AG08395 (cell line): ENCODE results near the gene OR1F1.
"Not testable (repeated sequence)": the region's sequence is repeated elsewhere in the genome, so short reads cannot be mapped to it uniquely, and the experiment has no call there.

Experiments used
- DNase-seq: peaks from one replicate; pipeline ENCODE4 v3.0.0; 2012; ENCODE audit warnings: mixed read lengths, low spot score

OR1F1 gene

GRCh38 chr16:3187798-3188674, at the start of gene OR1F1:
TSS of gene OR1F1 (plus strand) at chr16:3188204.
- peak; percentile 52 for DNase-seq

DNA sequence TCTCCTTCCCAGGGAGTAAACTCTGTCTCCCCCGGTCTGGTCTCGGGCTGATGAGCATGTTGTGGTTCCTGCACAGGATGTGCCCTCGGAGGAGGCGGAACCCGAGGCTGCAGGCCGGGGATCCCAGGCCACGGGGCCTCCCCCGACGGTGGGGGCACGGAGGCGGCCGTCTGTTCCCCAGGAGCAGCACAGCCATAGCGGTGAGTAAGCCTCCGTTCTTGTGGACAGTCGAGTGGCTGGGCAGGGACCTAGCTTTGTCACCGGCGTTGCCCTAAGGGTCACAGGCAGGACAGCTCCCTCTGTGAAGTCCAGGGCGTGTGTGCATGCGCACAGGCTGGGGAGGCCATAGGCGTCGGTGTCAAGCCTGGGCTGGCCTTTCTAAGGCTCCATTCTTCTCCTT, 49.7 kb upstream of the OR1F1 start:
- no peak for DNase-seq

DNA sequence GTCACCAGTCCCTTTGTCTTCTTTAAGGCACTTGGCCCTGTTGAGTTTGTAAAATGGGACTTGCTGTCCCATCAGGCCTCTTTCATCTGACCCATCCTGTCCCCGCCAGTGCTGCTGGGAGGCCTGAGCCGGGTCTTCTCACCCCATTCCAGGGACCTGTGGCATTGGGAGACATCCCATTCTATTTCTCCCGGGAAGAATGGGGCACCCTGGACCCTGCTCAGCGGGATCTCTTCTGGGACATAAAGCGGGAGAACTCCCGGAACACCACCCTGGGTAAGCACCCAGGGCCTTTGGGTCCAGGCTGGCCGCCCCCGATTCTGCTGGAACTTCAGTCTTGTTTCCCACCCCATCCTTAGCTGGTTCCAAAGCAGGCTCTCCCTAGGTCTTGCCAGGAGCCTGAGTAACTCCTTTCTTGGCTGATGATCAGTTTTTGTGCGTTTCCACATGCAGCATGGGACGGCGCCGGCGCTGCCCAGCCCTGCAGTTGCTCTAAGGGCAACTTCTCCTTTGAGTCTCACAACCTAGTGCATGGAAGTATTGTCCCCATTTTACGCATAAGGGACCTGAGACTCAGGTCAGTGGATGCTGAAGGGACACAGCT, 49.1 kb upstream of the OR1F1 start:
- no peak for DNase-seq

- DNase-seq: not testable (repeated sequence)
Measured at GRCh38 chr16:3139561-3139960, 48.4 kb upstream of the OR1F1 start.

- no peak for DNase-seq
Measured at GRCh38 chr16:3140603-3141427, 47.2 kb upstream of the OR1F1 start.

- DNase-seq: no peak
Measured at GRCh38 chr16:3141781-3142311, 46.2 kb upstream of the OR1F1 start.

- DNase-seq: no peak
Measured at GRCh38 chr16:3142327-3142726, 45.7 kb upstream of the OR1F1 start.

GRCh38 chr16:3142770-3143169, 45.2 kb upstream of the OR1F1 start:
- no peak for DNase-seq

DNA sequence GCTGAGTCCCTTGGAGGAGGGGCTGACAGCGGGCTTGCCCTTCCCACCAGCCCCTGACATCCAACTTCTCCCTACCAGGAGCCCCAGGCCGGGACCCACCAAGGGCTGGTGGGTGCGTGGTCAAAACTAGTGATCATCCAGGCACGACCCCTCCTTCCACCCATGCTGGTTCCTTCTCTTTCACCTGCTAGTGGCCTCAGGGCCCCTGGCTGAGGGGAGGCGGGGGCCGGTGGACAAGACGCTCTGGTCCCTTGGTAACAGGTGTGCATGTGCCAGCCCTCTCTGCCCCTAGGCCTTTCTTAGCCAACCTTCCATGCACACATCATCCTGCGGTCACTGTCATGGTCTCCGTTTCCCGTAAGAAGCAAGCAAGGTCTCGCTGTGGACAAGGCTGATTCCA, 44.8 kb upstream of the OR1F1 start:
- DNase-seq: no peak

- DNase-seq: no peak
Measured at GRCh38 chr16:3143598-3144320, 44.2 kb upstream of the OR1F1 start.

- DNase-seq: no peak
Measured at GRCh38 chr16:3144321-3144983, 43.6 kb upstream of the OR1F1 start.

GRCh38 chr16:3145151-3145550, 42.9 kb upstream of the OR1F1 start:
- no peak for DNase-seq

DNA sequence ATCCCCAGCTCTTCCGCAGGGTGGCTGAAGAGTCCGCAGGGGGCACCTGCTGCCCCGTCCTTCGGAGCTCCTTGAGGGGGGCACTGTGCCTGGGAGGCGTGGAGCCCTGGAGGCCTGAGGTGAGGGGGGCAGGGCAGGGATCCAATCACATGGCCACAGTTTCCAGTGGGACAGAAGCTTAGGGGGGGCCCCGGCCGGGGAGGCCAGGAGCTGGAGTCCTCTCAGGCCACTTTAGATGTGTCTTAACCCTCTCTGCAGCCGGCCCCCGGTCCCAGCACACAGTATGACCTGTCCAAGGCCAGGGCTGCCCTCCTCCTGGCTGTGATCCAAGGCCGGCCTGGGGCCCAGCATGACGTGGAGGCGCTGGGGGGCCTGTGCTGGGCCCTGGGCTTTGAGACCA, 42.3 kb upstream of the OR1F1 start:
- DNase-seq: no peak

- DNase-seq: no peak
Measured at GRCh38 chr16:3147046-3147756, 40.8 kb upstream of the OR1F1 start.

GRCh38 chr16:3147757-3148104, 40.3 kb upstream of the OR1F1 start:
- DNase-seq: no peak

- no peak for DNase-seq
Measured at GRCh38 chr16:3148256-3149192, 39.5 kb upstream of the OR1F1 start.

- no peak for DNase-seq
Measured at GRCh38 chr16:3149193-3149530, 38.8 kb upstream of the OR1F1 start.

- DNase-seq: peak; percentile 55
Measured at GRCh38 chr16:3149630-3150345, 38.2 kb upstream of the OR1F1 start.
